ENCODE measurements around the gene ITGBL1. TPM values are rescaled to one million over a fixed set of nuclear protein-coding genes. Genes with fewer than 3 reads are reported as not detected.

The ITGBL1 gene
- total RNA-seq, 1 donor from 2014 or later = 2.0 TPM

- FAIRE-seq (no peak), DNase-seq (ENCODE audit: low spot score in 2 of 2) (no peak)
Observed at GRCh38 chr13:101673360-101674105, 221.1 kb downstream of the ITGBL1 start.

GRCh38 chr13:101681834-101682233, 229.4 kb downstream of the ITGBL1 start:
- no peak for FAIRE-seq
- no peak for DNase-seq (ENCODE audit: low spot score in 2 of 2)

- FAIRE-seq = no peak
- DNase-seq (ENCODE audit: low spot score in 2 of 2) = no peak
Observed at GRCh38 chr13:101686003-101686402, 233.5 kb downstream of the ITGBL1 start.

- no peak for FAIRE-seq
- DNase-seq (ENCODE audit: low spot score in 2 of 2) = no peak
Observed at GRCh38 chr13:101690871-101691270, 238.4 kb downstream of the ITGBL1 start.

- no peak for DNase-seq (ENCODE audit: low spot score in 2 of 2)
- FAIRE-seq = no peak
Observed at GRCh38 chr13:101691341-101691860, 238.9 kb downstream of the ITGBL1 start.

- no peak for FAIRE-seq
- no peak for DNase-seq (ENCODE audit: low spot score in 2 of 2)
Observed at GRCh38 chr13:101695870-101696516, 243.5 kb downstream of the ITGBL1 start.

GRCh38 chr13:101697745-101698144, 245.3 kb downstream of the ITGBL1 start:
- FAIRE-seq (no peak), DNase-seq (ENCODE audit: low spot score in 2 of 2) (no peak)

GRCh38 chr13:101698400-101698799, 245.9 kb downstream of the ITGBL1 start:
- no peak for FAIRE-seq
- DNase-seq (ENCODE audit: low spot score in 2 of 2) = no peak

- DNase-seq (ENCODE audit: low spot score in 2 of 2) (no peak), FAIRE-seq (no peak)
Observed at GRCh38 chr13:101700598-101700997, 248.1 kb downstream of the ITGBL1 start.

- DNase-seq (ENCODE audit: low spot score in 2 of 2) = no peak
- no peak for FAIRE-seq
Observed at GRCh38 chr13:101703081-101703480, 250.6 kb downstream of the ITGBL1 start.

- DNase-seq (ENCODE audit: low spot score in 2 of 2) (no peak), FAIRE-seq (no peak)
Observed at GRCh38 chr13:101703838-101704237, 251.4 kb downstream of the ITGBL1 start.

GRCh38 chr13:101706651-101707050, 254.2 kb downstream of the ITGBL1 start:
- FAIRE-seq (no peak), DNase-seq (ENCODE audit: low spot score in 2 of 2) (peak in 1 of 2 donors; percentile 10)

- DNase-seq (ENCODE audit: low spot score in 2 of 2) = no peak
- no peak for FAIRE-seq
Observed at GRCh38 chr13:101707659-101708058, 255.2 kb downstream of the ITGBL1 start.

GRCh38 chr13:101708115-101708514, 255.6 kb downstream of the ITGBL1 start:
- DNase-seq (ENCODE audit: low spot score in 2 of 2) (no peak), FAIRE-seq (no peak)

- DNase-seq (ENCODE audit: low spot score in 2 of 2) (no peak), FAIRE-seq (no peak)
Observed at GRCh38 chr13:101709952-101710351, 257.5 kb downstream of the ITGBL1 start.

- FAIRE-seq = no peak
Observed at GRCh38 chr13:101711307-101712025, 259.0 kb downstream of the ITGBL1 start.

GRCh38 chr13:101712026-101712348, 259.5 kb downstream of the ITGBL1 start:
- no peak for FAIRE-seq
- no peak for DNase-seq (ENCODE audit: low spot score in 2 of 2)

More at GRCh38 chr13:101711307-101712025, 259.0 kb downstream of the ITGBL1 start:
- DNase-seq (ENCODE audit: low spot score in 2 of 2) = no peak

GRCh38 chr13:101714195-101714594, 261.7 kb downstream of the ITGBL1 start:
- no peak for DNase-seq (ENCODE audit: low spot score in 2 of 2)
- FAIRE-seq = no peak

GRCh38 chr13:101717353-101717752, 264.9 kb downstream of the ITGBL1 start:
- no peak for FAIRE-seq
- DNase-seq (ENCODE audit: low spot score in 2 of 2) = no peak

- FAIRE-seq = no peak
- DNase-seq (ENCODE audit: low spot score in 2 of 2) = no peak
Observed at GRCh38 chr13:101718496-101718895, 266.0 kb downstream of the ITGBL1 start.

- DNase-seq (ENCODE audit: low spot score in 2 of 2) (no peak), FAIRE-seq (no peak)
Observed at GRCh38 chr13:101726681-101727080, 274.2 kb downstream of the ITGBL1 start.
